HepG2 (cell line): ENCODE results near the gene STEAP3. TPM values are rescaled to one million over a fixed set of nuclear protein-coding genes. Genes with fewer than 3 reads are reported as not detected.

ENCODE experiments used
- ATAC-seq: fragments of 200-7000 bp; cut with Tn5 transposase; 3 replicates; pipeline ENCODE4 v1.9.1; 2020; ENCODE audit warnings: mild to moderate bottlenecking, moderate library complexity
- BruUV-seq: library from RNA; stranded (reverse); fragments of 400-500 nt; replicated peaks from 2 replicates; lab custom pipeline; 2021; lab: Mats Ljungman, UMichigan
- CTCF ChIA-PET: fragments of 300-600 bp; formaldehyde crosslinking; extraction: SDS; loops from one replicate; lab custom pipeline; 2021; ENCODE audit warnings: low total read pairs, inconsistent platforms, low intra/inter-chr PET ratio; lab: Yijun Ruan, JAX
- POLR2A ChIA-PET: fragments of 350-600 bp; sonication (Branson Sonifier 250); formaldehyde crosslinking; loops from one replicate; lab custom pipeline; 2020; ENCODE audit warnings: antibody characterized with exemption, inconsistent platforms; lab: Yijun Ruan, JAX
- DNase-seq: peaks from one replicate; pipeline ENCODE4 v3.0.0-alpha.2; 2015; ENCODE audit warnings: low spot score
- FAIRE-seq: peaks from 3 replicates; lab custom pipeline; 2011; peaks lifted over from hg19 to GRCh38; lab: Jason Lieb, UNC
- H2AFZ ChIP-seq: one replicate; pipeline ENCODE4 v1.6.1; 2011; ENCODE audit warnings: low read length, inconsistent platforms
- H3K27ac ChIP-seq: fragments of 300-600 bp; 3 replicates; pipeline ENCODE4 v1.8.0; 2011; ENCODE audit warnings: mixed run types, mild to moderate bottlenecking, mixed read lengths, low read length, inconsistent platforms; ENCODE audit not compliant: insufficient read depth; ENCODE audit errors: extremely low read length
- H3K27me3 ChIP-seq, 2 experiments: fragments of 200-600 bp in 1 of 2; 2 replicates in 1 of 2; 3 replicates in 1 of 2; pipeline versions ENCODE4 v1.6.0 to v1.8.0; 2011; ENCODE audit warnings: low read length in 2 of 2, mild to moderate bottlenecking in 2 of 2, moderate library complexity in 2 of 2, inconsistent platforms in 1 of 2; ENCODE audit not compliant: insufficient read depth in 2 of 2, control insufficient read depth in 1 of 2
- H3K36me3 ChIP-seq, 2 experiments: fragments of 200-600 bp in 1 of 2; replicated peaks in 1 of 2; 2 replicates in 1 of 2; 3 replicates in 1 of 2; pipeline versions ENCODE4 v1.5.1 to v1.8.0; 2011; ENCODE audit warnings: low read length in 2 of 2, inconsistent platforms in 1 of 2; ENCODE audit not compliant: insufficient read depth in 2 of 2, control insufficient read depth in 1 of 2
- H3K4me1 ChIP-seq: 2 replicates; pipeline ENCODE4 v1.5.1; 2012; ENCODE audit warnings: low read length, inconsistent platforms; ENCODE audit not compliant: insufficient read depth
- H3K4me2 ChIP-seq: 2 replicates; pipeline ENCODE4 v1.6.0; 2011; ENCODE audit warnings: low read depth, low read length, inconsistent platforms
- H3K4me3 ChIP-seq, 3 experiments: fragments of 200-600 bp in 1 of 3; sonication (generic), shearing (Covaris generic) in 1 of 3; replicated peaks in 1 of 3; 2 replicates each; pipeline ENCODE4 v1.5.1; 2011 to 2016; ENCODE audit warnings: low read length in 3 of 3, inconsistent platforms in 2 of 3, low read depth in 2 of 3, mild to moderate bottlenecking in 2 of 3, control low read depth in 1 of 3, mixed read lengths in 1 of 3; ENCODE audit not compliant: insufficient read depth in 1 of 3
- H3K79me2 ChIP-seq: one replicate; pipeline ENCODE4 v1.6.1; 2011; ENCODE audit warnings: low read length, inconsistent platforms; ENCODE audit not compliant: insufficient read depth
- H3K9ac ChIP-seq: 2 replicates; pipeline ENCODE4 v1.6.0; 2011; ENCODE audit warnings: mild to moderate bottlenecking, low read depth, low read length, inconsistent platforms; ENCODE audit not compliant: insufficient read depth
- H3K9me3 ChIP-seq: 2 replicates; pipeline ENCODE4 v1.5.1; 2012; ENCODE audit warnings: mild to moderate bottlenecking, low read length
- H4K20me1 ChIP-seq: 2 replicates; pipeline ENCODE4 v1.6.0; 2011; ENCODE audit warnings: inconsistent platforms, mild to moderate bottlenecking, low read length, moderate library complexity; ENCODE audit not compliant: insufficient read depth
- ATRX ChIP-seq: sonication (generic); formaldehyde crosslinking; IDR thresholded peaks from 2 replicates; pipeline ENCODE4 v1.4.0; 2020; ENCODE audit warnings: missing genetic modification reagents, borderline replicate concordance
- ELF4 ChIP-seq: sonication (generic); formaldehyde crosslinking; IDR thresholded peaks from 2 replicates; pipeline ENCODE4 v1.5.0; 2020; ENCODE audit warnings: missing genetic modification reagents, mild to moderate bottlenecking, moderate library complexity, borderline replicate concordance
- MIXL1 ChIP-seq: IDR thresholded peaks from 2 replicates; pipeline ENCODE4 v1.6.1; 2016
- PRMT3 ChIP-seq: sonication (generic); formaldehyde crosslinking; IDR thresholded peaks from 2 replicates; pipeline ENCODE4 v1.8.1; 2022; ENCODE audit warnings: low read depth, mild to moderate bottlenecking, moderate library complexity, missing genetic modification reagents, borderline replicate concordance
- ZNF460 ChIP-seq: sonication (generic); formaldehyde crosslinking; IDR thresholded peaks from 2 replicates; pipeline ENCODE4 v1.5.1; 2020; ENCODE audit warnings: missing genetic modification reagents, mild to moderate bottlenecking, borderline replicate concordance
- ZNF775 ChIP-seq: sonication (generic); formaldehyde crosslinking; IDR thresholded peaks from 2 replicates; pipeline ENCODE4 v1.4.0; 2020; ENCODE audit warnings: missing genetic modification reagents, mild to moderate bottlenecking, moderate library complexity, borderline replicate concordance
- WGBS: methylation state at CpG from one replicate; pipeline ENCODE4 v1.1.6; 2017; ENCODE audit warnings: low lambda C conversion rate; 5-methylcytosine and 5-hydroxymethylcytosine counted together
- in situ Hi-C: cut with HindIII; loops from 2 replicates; pipeline ENCODE4 v1.10.0; 2017; ENCODE audit warnings: low pct_unique_long_range_greater_than_20kb; ENCODE audit not compliant: extremely low pct_ligation_motif_present
- intact Hi-C: fragments of 100-400 bp; cut with micrococcal nuclease; formaldehyde crosslinking; loops from one replicate; pipeline ENCODE4 v1.10.0; 2022; ENCODE audit not compliant: unreplicated experiment
- polyA plus RNA-seq, 8 experiments: library from polyadenylated mRNA; depleted of rRNA in 3 of 8; stranded (reverse) in 7 of 8; unstranded in 1 of 8; fragments of >200 nt; fragmentation: Illumina TruSeq in 4 of 8; extraction: Trizol in 4 of 8; gene quantifications; 2 replicates each; pipeline versions ENCODE4 v1.2.1 to v1.2.3, GENCODE V29; 2011 to 2016; ENCODE audit warnings: low read depth in 4 of 8, missing spikeins in 1 of 8, mixed read lengths in 1 of 8; ENCODE audit not compliant: insufficient read depth in 1 of 8
- total RNA-seq, 5 experiments: library from RNA; depleted of rRNA; stranded (reverse); fragments of >200 nt; fragmentation: Illumina TruSeq; extraction: Trizol; gene quantifications; 2 replicates each; pipeline ENCODE4 v1.2.3, GENCODE V29; 2016; ENCODE audit warnings: low read depth in 1 of 5
- TF ChIP-seq, protein P1 (sequence below): sonication (generic); formaldehyde crosslinking; IDR thresholded peaks from 2 replicates; pipeline ENCODE4 v1.8.0; 2022; ENCODE audit warnings: missing genetic modification reagents, low read depth, mild to moderate bottlenecking, borderline replicate concordance
- TF ChIP-seq, protein P2 (sequence below): IDR thresholded peaks from 2 replicates; pipeline ENCODE4 v1.6.1; 2018; ENCODE audit warnings: missing genetic modification reagents, mild to moderate bottlenecking, missing compliant biosample characterization

Gene STEAP3
- total and polyA plus RNA-seq, 2 of the 13 experiments (the other 11 are each of a cell fraction or from before 2014, with no cell fraction given): 7.3 to 21.1 TPM

DNA sequence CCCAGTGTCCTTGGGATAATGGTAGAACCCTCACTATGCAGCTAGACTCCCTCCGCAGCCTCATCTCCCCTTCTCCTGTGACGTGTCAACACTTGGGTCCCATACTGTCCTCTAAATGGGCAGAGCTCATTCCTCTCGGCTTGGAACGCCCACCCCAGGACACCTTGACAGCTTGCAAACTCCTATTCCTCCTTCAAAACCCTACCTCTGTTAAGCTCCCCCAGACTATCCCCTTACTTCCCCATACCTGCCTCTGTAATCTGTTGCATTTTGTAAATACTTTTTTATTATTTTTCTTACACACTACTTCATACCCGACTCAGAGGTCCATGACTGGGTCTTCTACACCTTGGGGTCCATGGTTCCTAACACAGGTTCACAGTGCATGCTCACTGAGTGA lies 28.0 kb downstream of the STEAP3 start:
- Histone ChIP-seq H4K20me1 (no peaks in the 10 kb centered on the region), H2AFZ (no peak overlapping the region), H3K27ac (no peak overlapping the region), H3K36me3 (peaks cover 8 to 50% of the 10 kb centered on the region in 2 experiments), H3K4me1 (peaks cover 7% of the 10 kb centered on the region; the same call in 1 of the 2 replicates), H3K27me3 (no peaks in the 10 kb centered on the region), H3K4me2 (no peak overlapping the region)
- no peak for FAIRE-seq
- intact Hi-C loops: no loop called here
- BruUV-seq: no TSS peak
- POLR2A ChIA-PET: no interaction called here
- no peak for TF ChIP-seq ZNF775 (CRISPR knock-in tag)
- TF ChIP-seq MIXL1 (CRISPR knock-in tag): no peak
- no peak for TF ChIP-seq PRMT3 (CRISPR knock-in tag)
- TF ChIP-seq, protein P1, sequence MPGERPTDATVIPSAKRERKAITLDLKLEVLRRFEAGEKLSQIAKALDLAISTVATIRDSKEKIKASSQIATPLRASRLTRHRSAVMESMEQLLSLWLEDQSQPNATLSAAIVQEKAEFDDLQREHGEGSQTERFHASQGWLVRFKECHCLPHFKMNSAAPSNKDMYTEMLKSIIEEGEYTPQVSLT (CRISPR knock-in tag): no peak
- no peak for TF ChIP-seq ATRX (CRISPR knock-in tag)
- TF ChIP-seq, protein P2, sequence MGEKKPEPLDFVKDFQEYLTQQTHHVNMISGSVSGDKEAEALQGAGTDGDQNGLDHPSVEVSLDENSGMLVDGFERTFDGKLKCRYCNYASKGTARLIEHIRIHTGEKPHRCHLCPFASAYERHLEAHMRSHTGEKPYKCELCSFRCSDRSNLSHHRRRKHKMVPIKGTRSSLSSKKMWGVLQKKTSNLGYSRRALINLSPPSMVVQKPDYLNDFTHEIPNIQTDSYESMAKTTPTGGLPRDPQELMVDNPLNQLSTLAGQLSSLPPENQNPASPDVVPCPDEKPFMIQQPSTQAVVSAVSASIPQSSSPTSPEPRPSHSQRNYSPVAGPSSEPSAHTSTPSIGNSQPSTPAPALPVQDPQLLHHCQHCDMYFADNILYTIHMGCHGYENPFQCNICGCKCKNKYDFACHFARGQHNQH (CRISPR knock-in tag): no peak
- no peak for TF ChIP-seq ZNF460 (CRISPR knock-in tag)
- TF ChIP-seq ELF4 (CRISPR knock-in tag): no peak
- TF ChIP-seq, all 625 proteins: peak for 0
- 96% methylated on average over 5 of the region's 5 CpGs for WGBS
- no peak overlapping the region for H3K9ac ChIP-seq
- no peak for DNase-seq
- in situ Hi-C loops: no loop called here
- CTCF ChIA-PET: no interaction called here
- no peak overlapping the region for H3K4me3 ChIP-seq
- no peak for ATAC-seq
- H3K79me2 ChIP-seq: no peaks in the 10 kb centered on the region
- no peaks in the 10 kb centered on the region for H3K9me3 ChIP-seq
